ENCODE measurements around the gene STXBP6.

Gene STXBP6

DNA sequence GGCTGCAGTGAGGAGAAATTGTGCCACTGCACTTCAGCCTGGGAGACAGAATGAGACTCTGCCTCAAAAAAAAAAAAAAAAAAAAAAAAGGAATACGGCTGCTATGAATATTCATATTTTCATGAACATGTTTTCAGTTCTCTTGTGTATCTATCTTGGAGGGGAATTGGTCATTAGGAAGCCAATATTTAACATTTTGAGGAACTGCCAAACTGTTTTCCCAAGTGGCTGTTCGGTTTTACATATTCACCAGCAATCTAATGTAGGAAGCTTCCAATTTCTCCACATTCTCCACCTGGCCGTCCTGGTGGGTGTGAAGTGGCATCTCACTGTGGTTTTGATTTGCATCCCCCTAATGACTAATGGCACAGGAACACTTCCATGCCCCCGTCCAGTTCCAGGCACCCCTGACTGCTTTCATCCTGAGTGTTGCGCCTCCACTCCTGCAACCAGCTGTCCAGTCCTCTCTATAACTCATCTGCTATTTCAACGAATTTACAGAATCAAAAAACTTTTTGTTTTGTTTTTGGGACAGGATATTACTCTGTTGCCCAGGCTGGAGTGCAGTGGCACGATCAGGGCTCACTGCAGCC is 5.7 kb downstream of the STXBP6 start:
- TF ChIP-seq, protein P1, sequence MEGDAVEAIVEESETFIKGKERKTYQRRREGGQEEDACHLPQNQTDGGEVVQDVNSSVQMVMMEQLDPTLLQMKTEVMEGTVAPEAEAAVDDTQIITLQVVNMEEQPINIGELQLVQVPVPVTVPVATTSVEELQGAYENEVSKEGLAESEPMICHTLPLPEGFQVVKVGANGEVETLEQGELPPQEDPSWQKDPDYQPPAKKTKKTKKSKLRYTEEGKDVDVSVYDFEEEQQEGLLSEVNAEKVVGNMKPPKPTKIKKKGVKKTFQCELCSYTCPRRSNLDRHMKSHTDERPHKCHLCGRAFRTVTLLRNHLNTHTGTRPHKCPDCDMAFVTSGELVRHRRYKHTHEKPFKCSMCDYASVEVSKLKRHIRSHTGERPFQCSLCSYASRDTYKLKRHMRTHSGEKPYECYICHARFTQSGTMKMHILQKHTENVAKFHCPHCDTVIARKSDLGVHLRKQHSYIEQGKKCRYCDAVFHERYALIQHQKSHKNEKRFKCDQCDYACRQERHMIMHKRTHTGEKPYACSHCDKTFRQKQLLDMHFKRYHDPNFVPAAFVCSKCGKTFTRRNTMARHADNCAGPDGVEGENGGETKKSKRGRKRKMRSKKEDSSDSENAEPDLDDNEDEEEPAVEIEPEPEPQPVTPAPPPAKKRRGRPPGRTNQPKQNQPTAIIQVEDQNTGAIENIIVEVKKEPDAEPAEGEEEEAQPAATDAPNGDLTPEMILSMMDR (IDR thresholded peaks at IDR 0.05; ENCODE audit: borderline replicate concordance, insufficient read depth, low read depth, low read length) = no peak
- H3K4me3 ChIP-seq (ENCODE audit: low read depth, low read length) = no peak overlapping the region

DNA sequence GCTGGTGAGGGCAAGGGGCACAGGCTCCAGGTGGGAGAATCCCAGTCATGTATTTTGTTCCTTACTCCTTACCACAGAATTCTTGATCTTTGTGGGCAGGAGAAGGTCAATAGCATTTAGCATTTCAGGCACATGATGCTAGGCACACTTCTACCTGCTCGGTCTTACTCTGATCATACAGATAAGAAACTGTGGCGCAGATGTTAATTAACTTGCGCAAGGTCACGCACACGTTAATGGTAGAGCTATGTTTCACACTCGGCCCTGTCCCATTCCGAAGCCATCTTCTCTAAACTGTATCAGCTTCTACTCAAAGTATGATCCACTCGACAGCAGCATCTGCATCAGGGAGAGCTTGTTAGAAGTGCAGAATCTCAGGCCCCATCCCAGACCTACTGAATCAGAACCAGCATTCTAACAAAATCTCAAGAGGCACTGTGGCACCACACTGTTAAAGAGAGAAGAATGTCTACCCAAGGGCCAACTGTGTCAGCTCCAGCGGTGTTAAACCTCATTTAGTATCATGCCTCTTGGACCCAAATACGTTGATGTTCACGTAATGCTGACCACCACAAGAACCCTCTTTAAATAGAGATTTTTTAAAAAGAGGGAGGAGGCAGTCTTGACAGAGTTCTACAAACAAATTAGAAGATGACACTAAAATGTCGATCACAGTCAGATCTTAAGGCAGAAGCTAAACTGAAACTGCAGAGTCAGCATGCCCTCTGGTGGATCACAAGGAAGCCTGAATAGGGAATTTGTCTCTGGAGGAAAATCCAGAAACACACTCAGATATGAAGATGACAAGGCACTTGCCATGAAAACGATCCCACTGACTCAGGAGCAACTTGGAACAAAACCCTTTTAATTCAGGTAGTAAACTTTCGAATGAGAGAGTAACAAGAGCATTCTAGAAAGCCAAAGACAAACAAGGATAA is 7.3 kb downstream of the STXBP6 start:
- TF ChIP-seq, protein P1 (IDR thresholded peaks at IDR 0.05; ENCODE audit: borderline replicate concordance, insufficient read depth, low read depth, low read length) = no peak
- H3K4me3 ChIP-seq (ENCODE audit: low read depth, low read length) = no peak overlapping the region

DNA sequence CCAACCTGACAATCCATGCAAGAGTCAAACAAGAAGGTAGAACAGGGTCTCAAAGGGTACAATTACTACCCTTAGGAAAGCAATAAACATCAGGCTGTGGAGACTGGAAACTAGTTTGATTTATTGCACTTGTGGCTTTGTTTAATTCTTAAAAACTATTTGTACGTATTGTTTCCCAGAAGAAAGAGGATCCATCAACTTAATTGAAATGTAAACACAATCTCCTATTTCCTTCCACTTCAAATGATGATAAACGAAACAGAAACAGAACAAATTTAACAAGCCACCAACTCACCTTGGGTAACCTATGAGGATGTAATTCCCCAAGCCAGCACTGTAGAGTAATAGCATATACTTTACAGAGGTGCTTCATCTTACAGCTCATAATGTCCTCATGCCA is 8.0 kb downstream of the STXBP6 start:
- TF ChIP-seq, protein P1 (IDR thresholded peaks at IDR 0.05; ENCODE audit: borderline replicate concordance, insufficient read depth, low read depth, low read length) = no peak
- H3K4me3 ChIP-seq (ENCODE audit: low read depth, low read length) = no peak overlapping the region

DNA sequence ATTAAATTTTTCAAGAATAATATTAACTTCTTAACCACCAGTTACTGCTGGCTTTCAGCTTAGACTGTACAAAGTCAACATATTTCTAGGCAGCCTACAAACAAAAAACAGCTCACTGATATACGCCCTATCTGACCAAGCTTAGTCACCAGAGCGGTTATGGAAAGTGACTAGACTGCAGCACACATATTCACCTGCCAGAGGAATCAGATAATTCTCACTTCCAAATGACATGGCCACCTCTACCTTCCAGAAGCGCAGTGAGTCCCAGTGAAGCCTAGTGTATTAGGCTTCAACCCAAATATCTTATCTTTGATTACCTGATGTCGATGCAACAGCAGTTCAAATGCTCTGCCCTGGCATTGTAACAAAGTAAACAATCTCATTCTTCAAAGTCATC is 8.5 kb downstream of the STXBP6 start:
- no peak overlapping the region for H3K4me3 ChIP-seq (ENCODE audit: low read depth, low read length)
- TF ChIP-seq, protein P1 (IDR thresholded peaks at IDR 0.05; ENCODE audit: borderline replicate concordance, insufficient read depth, low read depth, low read length) = no peak

DNA sequence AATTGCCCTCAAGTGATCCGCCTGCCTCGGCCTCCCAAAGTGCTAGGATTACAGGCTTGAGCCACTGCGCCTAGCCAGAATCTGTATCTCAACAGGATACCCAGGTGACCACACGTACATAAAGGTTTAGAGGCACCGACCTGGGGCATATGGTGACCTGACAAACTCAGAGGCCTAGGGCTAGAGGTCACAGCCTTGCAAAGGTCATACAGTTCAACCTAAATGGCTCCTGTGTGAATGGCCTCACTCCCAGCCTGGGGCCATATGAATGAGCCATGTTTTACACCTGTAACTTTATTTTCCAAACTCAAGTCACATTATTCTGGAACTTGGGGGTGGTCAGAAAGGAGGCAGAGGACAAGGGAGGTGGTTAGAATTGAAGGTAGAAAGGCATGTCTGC is 10.0 kb downstream of the STXBP6 start:
- TF ChIP-seq, protein P1 (IDR thresholded peaks at IDR 0.05; ENCODE audit: borderline replicate concordance, insufficient read depth, low read depth, low read length) = no peak
- no peak overlapping the region for H3K4me3 ChIP-seq (ENCODE audit: low read depth, low read length)

DNA sequence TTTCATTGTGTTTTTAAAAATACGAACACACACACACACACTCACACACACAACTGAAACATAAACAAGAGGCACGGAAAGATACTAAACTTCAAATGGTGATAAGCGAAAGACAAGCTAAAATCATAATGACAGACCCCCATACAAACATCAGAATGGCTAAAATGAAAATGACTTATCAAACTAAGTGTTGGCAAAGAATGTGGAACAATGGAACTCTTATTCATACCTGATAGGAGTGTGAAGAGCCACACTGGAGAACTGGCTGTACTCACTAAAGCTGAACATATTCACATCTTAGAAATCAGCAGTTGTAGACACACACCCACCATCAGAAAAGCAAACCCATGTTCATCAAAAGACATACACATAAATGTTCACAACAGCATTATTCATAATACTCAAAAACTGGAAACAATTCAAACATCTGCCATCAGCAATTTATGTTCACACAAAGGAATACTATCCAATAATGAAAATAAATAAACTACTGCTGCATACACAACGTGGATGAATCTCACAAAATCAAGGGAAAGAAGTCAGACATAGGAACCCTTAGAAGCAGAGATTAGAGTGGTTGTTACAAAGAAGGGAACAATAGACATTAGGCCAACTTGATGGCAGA is 11.8 kb downstream of the STXBP6 start:
- TF ChIP-seq, protein P1 (IDR thresholded peaks at IDR 0.05; ENCODE audit: borderline replicate concordance, insufficient read depth, low read depth, low read length) = no peak

More for the DNA sequence above, 11.8 kb downstream of the STXBP6 start:
- no peak overlapping the region for H3K4me3 ChIP-seq (ENCODE audit: low read depth, low read length)

Measured in GM12875 (cell line).